SU-DHL-6 (cell line): ENCODE measurements around the gene GXYLT1.
A peak's percentile ranks its signal among the peaks of the same experiment; 100 is the strongest.

Experiments
- H2AFZ ChIP-seq: fragments of 200-600 bp; sonication (generic); 2 replicates; pipeline ENCODE4 v1.6.1; 2014; ENCODE audit warnings: low read depth, mild to moderate bottlenecking, moderate library complexity, mixed read lengths, antibody characterized with exemption, low read length; ENCODE audit not compliant: severe bottlenecking
- H3F3A ChIP-seq: fragments of 200-600 bp; shearing (Covaris generic); 2 replicates; pipeline ENCODE4 v1.6.0; 2016; ENCODE audit warnings: antibody characterized with exemption, mild to moderate bottlenecking; ENCODE audit not compliant: insufficient read depth
- H3K27ac ChIP-seq: fragments of 200-600 bp; sonication (generic); 2 replicates; pipeline ENCODE4 v1.5.1; 2016; ENCODE audit warnings: low read depth, mild to moderate bottlenecking, low read length, moderate library complexity, mixed read lengths
- H3K27me3 ChIP-seq: fragments of 200-600 bp; sonication (generic), shearing (Covaris generic); 2 replicates; pipeline ENCODE4 v1.6.0; 2014; ENCODE audit warnings: mild to moderate bottlenecking, low read length
- H3K36me3 ChIP-seq: fragments of 200-600 bp; sonication (generic); 2 replicates; pipeline ENCODE4 v1.6.1; 2014; ENCODE audit warnings: mild to moderate bottlenecking, low read length, mixed read lengths
- H3K4me2 ChIP-seq: fragments of 300-600, 200-600 bp; shearing (Covaris generic), sonication (generic); 2 replicates; pipeline ENCODE4 v1.6.0; 2014; ENCODE audit warnings: low read length, low read depth, mild to moderate bottlenecking; ENCODE audit not compliant: poor library complexity, severe bottlenecking
- H3K4me3 ChIP-seq: fragments of 200-600 bp; sonication (generic); 2 replicates; pipeline ENCODE4 v1.5.1; 2014; ENCODE audit warnings: antibody characterized with exemption, low read length, mild to moderate bottlenecking, mixed read lengths; ENCODE audit not compliant: insufficient read depth, poor library complexity, severe bottlenecking
- H3K79me2 ChIP-seq: fragments of 200-600 bp; sonication (generic); 2 replicates; pipeline ENCODE4 v1.6.1; 2014; ENCODE audit warnings: mild to moderate bottlenecking, low read length, moderate library complexity; ENCODE audit not compliant: insufficient read depth
- H3K9ac ChIP-seq: fragments of 200-600 bp; sonication (generic); 2 replicates; pipeline ENCODE4 v1.7.0; 2014; ENCODE audit warnings: mild to moderate bottlenecking, low read length
- H3K9me2 ChIP-seq: fragments of 200-600 bp; sonication (generic); replicated peaks from 2 replicates; pipeline ENCODE4 v1.6.1; 2014; ENCODE audit warnings: low read length; ENCODE audit not compliant: insufficient read depth
- H3K9me3 ChIP-seq: fragments of 200-600 bp; sonication (generic); 2 replicates; pipeline ENCODE4 v1.6.1; 2014; ENCODE audit warnings: low read length, mixed read lengths; ENCODE audit not compliant: insufficient read depth
- H4K20me1 ChIP-seq: fragments of 200-600 bp; sonication (generic); 2 replicates; pipeline ENCODE4 v1.6.1; 2014; ENCODE audit warnings: low read depth, mild to moderate bottlenecking, antibody characterized with exemption, low read length, moderate library complexity, mixed read lengths
- EZH2phosphoT487 ChIP-seq: fragments of 200-600 bp; sonication (generic), shearing (Covaris generic); conservative IDR thresholded peaks from 2 replicates; pipeline ENCODE4 v1.6.1; 2018; ENCODE audit warnings: mild to moderate bottlenecking, antibody characterized with exemption, low read length, moderate library complexity, mixed read lengths
- TF ChIP-seq, protein P1 (sequence below): fragments of 200-600 bp; sonication (generic); IDR thresholded peaks from one replicate; pipeline ENCODE4 v1.5.1; 2017; ENCODE audit warnings: antibody characterized with exemption, mild to moderate bottlenecking, low read length, moderate library complexity; ENCODE audit not compliant: insufficient read depth, poor library complexity, severe bottlenecking

Gene GXYLT1

GRCh38 chr12:42144408-42145196 lies at the start of gene GXYLT1:
GXYLT1 (minus strand) TSS chr12:42144874; CDS start chr12:42144646, 228 bp downstream.
- Histone ChIP-seq H3K9ac (peak within 1 kb of the TSS; percentile 69), H3K4me2 (peak within 1 kb of the TSS; percentile 81), H3K27ac (peak within 1 kb of the TSS; percentile 41)

DNA sequence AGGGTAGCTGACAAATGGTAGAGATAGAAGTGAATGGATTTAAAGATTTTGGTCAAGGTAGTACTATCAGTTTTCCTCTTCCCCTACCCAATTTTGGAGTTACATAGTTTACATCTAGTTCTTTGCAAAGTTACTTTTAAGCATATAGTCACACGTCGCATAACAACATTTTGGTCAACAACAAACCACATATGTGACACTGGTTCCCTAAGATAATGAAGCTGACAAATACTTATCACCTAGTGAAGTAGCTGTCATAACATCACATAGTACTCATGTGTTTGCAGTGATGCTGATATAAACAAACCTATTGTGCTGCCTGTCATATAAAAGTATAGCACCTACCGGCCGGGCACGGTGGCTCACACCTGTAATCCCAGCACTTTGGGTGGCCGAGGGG lies 48.0 kb upstream of the GXYLT1 start:
- TF ChIP-seq EZH2phosphoT487: no peak
- TF ChIP-seq, protein P1, sequence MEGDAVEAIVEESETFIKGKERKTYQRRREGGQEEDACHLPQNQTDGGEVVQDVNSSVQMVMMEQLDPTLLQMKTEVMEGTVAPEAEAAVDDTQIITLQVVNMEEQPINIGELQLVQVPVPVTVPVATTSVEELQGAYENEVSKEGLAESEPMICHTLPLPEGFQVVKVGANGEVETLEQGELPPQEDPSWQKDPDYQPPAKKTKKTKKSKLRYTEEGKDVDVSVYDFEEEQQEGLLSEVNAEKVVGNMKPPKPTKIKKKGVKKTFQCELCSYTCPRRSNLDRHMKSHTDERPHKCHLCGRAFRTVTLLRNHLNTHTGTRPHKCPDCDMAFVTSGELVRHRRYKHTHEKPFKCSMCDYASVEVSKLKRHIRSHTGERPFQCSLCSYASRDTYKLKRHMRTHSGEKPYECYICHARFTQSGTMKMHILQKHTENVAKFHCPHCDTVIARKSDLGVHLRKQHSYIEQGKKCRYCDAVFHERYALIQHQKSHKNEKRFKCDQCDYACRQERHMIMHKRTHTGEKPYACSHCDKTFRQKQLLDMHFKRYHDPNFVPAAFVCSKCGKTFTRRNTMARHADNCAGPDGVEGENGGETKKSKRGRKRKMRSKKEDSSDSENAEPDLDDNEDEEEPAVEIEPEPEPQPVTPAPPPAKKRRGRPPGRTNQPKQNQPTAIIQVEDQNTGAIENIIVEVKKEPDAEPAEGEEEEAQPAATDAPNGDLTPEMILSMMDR: no peak

More at GRCh38 chr12:42144408-42145196, at the start of gene GXYLT1:
- TF ChIP-seq, protein P1: no peak
- no peak for TF ChIP-seq EZH2phosphoT487
- Histone ChIP-seq H3K79me2 (peaks cover 43% of the 10 kb centered on the region), H4K20me1 (peaks cover 24% of the 10 kb centered on the region), H3K9me2 (no peaks in the 10 kb centered on the region), H3F3A (peaks cover 19% of the 10 kb centered on the region), H3K36me3 (no peaks in the 10 kb centered on the region), H3K4me3 (peak within 1 kb of the TSS; percentile 87), H3K9me3 (no peaks in the 10 kb centered on the region), H2AFZ (peak within 1 kb of the TSS; percentile 92), H3K27me3 (no peaks in the 10 kb centered on the region)

GRCh38 chr12:42192258-42192657 lies 47.6 kb upstream of the GXYLT1 start:
- Histone ChIP-seq H4K20me1 (peaks cover 4% of the 10 kb centered on the region; the same call in 1 of the 2 replicates), H2AFZ (no peak overlapping the region), H3K36me3 (peaks cover 8% of the 10 kb centered on the region; the same call in 1 of the 2 replicates), H3K9me3 (no peaks in the 10 kb centered on the region), H3K79me2 (no peaks in the 10 kb centered on the region; the same call in 1 of the 2 replicates), H3K9me2 (no peaks in the 10 kb centered on the region), H3F3A (no peaks in the 10 kb centered on the region; the same call in 1 of the 2 replicates), H3K4me3 (no peak overlapping the region), H3K9ac (no peak overlapping the region), H3K27me3 (no peaks in the 10 kb centered on the region), H3K27ac (no peak overlapping the region), H3K4me2 (no peak overlapping the region)
- no peak for TF ChIP-seq EZH2phosphoT487
- TF ChIP-seq, protein P1: no peak

More for the DNA sequence above, 48.0 kb upstream of the GXYLT1 start:
- no peaks in the 10 kb centered on the region; the same call in 1 of the 2 replicates for H3K79me2 ChIP-seq
- H3K36me3 ChIP-seq: peaks cover 8% of the 10 kb centered on the region; the same call in 1 of the 2 replicates
- H2AFZ ChIP-seq: no peak overlapping the region
- no peak overlapping the region for H3K27ac ChIP-seq
- no peaks in the 10 kb centered on the region for H3K27me3 ChIP-seq
- no peak overlapping the region for H3K4me2 ChIP-seq
- H3K9me3 ChIP-seq: no peaks in the 10 kb centered on the region
- no peak overlapping the region for H3K4me3 ChIP-seq
- no peak overlapping the region for H3K9ac ChIP-seq
- H3K9me2 ChIP-seq: no peaks in the 10 kb centered on the region
- peaks cover 4% of the 10 kb centered on the region; the same call in 1 of the 2 replicates for H4K20me1 ChIP-seq
- no peaks in the 10 kb centered on the region; the same call in 1 of the 2 replicates for H3F3A ChIP-seq
